LNCAP (cell line): ENCODE data around the gene DHCR7.

Experiments used
- TF ChIP-seq, protein P1 (sequence below): fragments of 450-650 bp; IDR thresholded peaks from 2 replicates; pipeline ENCODE4 v1.5.1; 2017; ENCODE audit warnings: mild to moderate bottlenecking

DHCR7 gene, protein sequence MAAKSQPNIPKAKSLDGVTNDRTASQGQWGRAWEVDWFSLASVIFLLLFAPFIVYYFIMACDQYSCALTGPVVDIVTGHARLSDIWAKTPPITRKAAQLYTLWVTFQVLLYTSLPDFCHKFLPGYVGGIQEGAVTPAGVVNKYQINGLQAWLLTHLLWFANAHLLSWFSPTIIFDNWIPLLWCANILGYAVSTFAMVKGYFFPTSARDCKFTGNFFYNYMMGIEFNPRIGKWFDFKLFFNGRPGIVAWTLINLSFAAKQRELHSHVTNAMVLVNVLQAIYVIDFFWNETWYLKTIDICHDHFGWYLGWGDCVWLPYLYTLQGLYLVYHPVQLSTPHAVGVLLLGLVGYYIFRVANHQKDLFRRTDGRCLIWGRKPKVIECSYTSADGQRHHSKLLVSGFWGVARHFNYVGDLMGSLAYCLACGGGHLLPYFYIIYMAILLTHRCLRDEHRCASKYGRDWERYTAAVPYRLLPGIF

DNA sequence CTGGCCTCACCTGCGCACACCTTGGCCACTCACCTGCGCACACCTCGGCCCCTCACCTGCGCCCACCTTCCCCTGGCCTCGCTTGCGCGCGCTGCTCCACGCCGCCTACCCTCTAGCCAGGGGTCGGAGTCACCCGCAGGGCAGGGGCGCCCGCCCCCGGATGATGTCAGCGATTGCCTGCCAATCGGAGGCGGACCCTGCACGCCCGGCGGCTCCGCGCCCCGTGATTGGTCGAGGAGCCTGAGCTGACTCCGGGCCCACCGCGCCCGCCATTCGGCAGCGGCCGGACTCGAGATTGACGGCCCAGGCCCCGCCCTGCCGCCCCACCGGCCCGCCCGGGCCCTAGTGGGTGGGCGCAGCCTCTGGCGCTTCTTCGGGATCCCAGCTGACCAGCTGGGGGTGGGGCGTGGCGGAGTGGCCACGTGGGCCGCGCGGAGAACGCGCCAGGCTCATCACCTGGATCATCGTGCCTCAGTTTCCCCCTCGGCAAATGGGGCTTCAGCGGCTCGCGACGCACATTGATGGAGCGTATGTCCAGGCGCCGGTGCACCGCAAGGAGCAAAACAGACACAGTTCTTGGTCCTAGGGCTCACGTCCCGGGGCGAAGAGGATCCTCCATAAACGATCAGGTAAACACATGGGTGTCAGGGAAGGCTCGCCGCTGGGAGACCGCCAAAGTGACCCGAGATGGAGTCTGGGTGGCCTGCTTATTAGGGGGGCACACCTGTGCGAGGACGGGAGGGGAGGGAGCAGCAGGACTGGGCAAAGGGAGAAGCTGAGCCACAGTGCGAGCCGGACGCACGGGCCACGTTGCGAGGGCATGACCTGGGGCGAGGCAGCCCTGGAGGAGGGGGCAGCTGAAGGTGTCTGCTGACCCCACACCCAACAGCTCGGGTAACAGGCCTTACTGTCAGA is at the start of gene DHCR7:
Gene DHCR7, minus strand, starts transcription at position 137 of the 915 bp plus-strand sequence. CDS start 3,441 bp downstream, outside the sequence.
- TF ChIP-seq, protein P1, sequence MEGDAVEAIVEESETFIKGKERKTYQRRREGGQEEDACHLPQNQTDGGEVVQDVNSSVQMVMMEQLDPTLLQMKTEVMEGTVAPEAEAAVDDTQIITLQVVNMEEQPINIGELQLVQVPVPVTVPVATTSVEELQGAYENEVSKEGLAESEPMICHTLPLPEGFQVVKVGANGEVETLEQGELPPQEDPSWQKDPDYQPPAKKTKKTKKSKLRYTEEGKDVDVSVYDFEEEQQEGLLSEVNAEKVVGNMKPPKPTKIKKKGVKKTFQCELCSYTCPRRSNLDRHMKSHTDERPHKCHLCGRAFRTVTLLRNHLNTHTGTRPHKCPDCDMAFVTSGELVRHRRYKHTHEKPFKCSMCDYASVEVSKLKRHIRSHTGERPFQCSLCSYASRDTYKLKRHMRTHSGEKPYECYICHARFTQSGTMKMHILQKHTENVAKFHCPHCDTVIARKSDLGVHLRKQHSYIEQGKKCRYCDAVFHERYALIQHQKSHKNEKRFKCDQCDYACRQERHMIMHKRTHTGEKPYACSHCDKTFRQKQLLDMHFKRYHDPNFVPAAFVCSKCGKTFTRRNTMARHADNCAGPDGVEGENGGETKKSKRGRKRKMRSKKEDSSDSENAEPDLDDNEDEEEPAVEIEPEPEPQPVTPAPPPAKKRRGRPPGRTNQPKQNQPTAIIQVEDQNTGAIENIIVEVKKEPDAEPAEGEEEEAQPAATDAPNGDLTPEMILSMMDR, result no peak

DNA sequence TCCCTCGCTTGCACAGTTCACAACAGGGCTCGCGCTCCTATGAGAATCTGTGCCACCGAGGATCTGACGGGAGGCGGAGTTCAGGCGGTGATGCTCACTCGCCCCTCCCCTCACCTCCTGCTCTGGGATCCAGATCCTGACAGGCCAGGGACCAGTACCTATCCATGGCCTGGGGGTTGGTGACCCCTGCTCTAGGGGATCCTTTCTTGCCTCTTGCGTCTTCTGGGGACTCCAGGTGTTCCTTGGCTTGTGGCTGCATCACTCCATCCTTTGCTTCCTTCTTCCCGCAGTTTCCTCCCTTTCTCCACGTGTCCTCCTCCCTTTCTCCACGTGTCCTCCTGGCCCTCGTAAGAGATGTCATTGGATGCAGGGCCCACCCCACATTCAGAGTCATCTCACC is 48.2 kb upstream of the DHCR7 start:
- TF ChIP-seq, protein P1, result no peak

DNA sequence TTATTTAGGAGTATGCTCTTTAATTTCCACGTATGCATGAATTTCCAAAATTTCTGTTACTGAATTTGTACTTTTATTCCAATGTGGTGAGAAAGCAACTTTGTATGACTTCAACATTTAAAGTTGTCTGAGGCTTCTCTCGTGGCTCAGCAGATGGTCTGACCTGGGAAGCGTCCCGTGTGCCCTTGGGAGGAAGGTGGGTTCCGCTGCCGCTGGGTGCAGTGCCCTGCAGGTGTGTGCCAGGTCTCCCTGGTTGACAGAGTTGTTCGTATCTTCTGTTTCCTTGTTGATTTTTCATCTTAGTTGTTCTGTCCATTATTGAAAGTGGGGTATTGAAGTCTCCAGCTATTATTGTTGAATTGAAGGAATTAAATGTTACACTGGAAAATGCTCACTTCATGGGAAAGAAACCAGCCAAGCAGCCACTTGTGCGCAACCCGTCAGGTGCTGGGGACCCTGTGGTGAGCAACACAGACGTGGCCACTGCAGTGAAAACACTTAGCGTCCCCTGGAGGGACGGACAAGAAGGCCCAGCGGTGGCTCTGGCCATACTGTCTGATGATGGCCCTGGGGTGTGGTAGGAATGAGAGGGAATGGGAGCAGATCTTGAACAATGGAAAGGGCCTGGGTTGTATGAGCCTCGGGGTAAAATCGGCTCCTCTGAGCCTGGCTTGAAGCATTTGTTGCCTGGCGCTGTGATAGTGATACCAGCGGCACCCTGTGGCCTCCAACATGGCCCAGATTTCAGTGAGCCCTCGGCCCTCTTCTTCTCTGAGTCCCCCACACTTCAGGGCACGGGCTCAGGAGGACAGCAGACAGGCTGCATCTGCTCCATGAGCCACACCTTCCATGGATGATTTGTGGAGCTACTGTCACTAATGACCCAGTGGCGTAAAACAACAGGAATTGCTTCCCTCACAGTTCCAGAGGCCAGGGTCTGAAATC is 47.4 kb upstream of the DHCR7 start:
- TF ChIP-seq, protein P1, result no peak

DNA sequence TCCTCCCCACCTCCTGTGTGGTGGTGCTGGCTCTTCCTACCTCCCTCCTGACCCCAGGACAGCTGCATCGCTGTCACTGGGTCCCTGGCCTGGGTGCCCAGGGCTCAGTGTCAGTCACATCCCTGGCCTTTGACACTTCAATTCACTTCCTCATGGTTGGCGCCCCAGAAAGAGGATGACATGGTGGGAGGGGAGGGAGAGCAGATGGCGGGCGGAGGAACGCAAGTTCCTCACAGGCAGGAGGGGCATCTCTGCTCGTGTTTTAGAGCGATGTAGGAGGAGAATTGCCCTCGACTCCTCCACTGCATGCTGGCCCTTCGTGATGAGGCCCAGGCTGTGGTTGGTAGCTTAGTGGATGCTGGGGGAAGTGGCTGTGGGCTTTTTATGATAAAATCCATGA is 43.7 kb upstream of the DHCR7 start:
- TF ChIP-seq, protein P1, result no peak

DNA sequence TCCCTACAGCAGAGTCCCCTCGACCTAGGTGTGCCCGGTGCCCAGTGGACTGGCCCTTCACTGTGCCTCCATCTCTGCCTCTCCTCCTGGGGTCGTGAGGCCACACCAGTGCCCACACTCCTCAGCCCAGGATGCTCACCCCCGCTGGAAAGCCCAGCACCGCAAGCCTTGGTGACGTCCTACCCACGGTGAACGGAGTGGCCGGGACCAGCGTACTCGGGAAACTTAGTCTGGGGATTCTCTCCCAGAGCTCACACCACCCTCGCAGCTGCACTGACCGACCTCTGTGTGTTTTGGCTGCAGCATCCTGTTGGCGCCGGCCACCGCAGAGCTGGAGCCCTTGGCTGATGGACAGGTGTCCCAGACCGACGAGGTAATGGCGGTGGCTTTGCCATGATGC is 43.3 kb upstream of the DHCR7 start:
- TF ChIP-seq, protein P1, result no peak

DNA sequence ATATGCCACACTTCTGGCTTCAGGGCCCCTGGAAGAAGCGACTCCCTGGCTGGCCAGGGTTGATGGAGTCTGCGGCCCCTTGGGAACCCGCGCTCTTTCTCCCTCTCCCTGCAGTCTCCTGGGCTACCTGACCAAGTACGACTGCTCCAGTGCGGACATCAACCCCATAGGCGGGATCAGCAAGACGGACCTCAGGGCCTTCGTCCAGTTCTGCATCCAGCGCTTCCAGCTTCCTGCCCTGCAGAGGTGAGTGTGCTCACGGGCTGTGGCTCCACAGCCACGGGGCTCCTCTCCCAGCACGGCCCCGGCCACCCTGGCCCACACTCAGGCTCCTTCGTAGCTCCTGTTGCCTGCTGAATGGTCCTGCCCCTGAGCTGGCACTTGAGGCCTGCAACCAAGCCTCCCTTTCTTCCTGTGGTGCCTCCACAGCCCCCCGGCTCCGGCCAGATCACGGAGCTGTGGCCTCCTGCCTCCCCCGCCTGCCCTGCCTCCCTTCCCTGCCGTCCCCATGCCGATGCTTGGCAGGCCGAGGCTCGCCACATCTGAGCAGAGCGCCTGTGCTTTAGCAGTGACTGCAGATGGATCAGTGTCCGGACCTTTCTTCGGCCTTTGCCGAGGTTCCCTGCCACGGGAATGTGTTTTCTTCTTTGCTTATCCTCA is 42.7 kb upstream of the DHCR7 start:
- TF ChIP-seq, protein P1, result no peak
